Left ventricle myocardium inferior (tissue), 1 donor: ENCODE results near the gene RBFOX1. TPM values are rescaled to one million over a fixed set of nuclear protein-coding genes. Genes with fewer than 3 reads are reported as not detected.

Experiments used
- DNase-seq: peaks from one replicate; pipeline ENCODE4 v3.0.0-alpha.2; 2020
- H3K27ac ChIP-seq: fragments of 200-600 bp; replicated peaks from 2 replicates; pipeline ENCODE4 v1.8.0; 2021
- H3K27me3 ChIP-seq: fragments of 200-600 bp; 2 replicates; pipeline ENCODE4 v1.8.0; 2021; ENCODE audit warnings: low read depth
- H3K36me3 ChIP-seq: fragments of 200-600 bp; 2 replicates; pipeline ENCODE4 v1.8.0; 2021
- H3K4me1 ChIP-seq: fragments of 200-600 bp; 2 replicates; pipeline ENCODE4 v1.8.0; 2021
- H3K4me3 ChIP-seq: fragments of 200-600 bp; 2 replicates; pipeline ENCODE4 v1.8.0; 2021; ENCODE audit warnings: mild to moderate bottlenecking, moderate library complexity
- H3K9me3 ChIP-seq: fragments of 200-600 bp; replicated peaks from 2 replicates; pipeline ENCODE4 v1.8.0; 2021
- CTCF ChIP-seq: fragments of 200-600 bp; IDR thresholded peaks from 2 replicates; pipeline ENCODE4 v1.8.0; 2021; ENCODE audit warnings: antibody characterized with exemption, mild to moderate bottlenecking, borderline replicate concordance
- intact Hi-C: fragments of 100-400 bp; cut with micrococcal nuclease; formaldehyde crosslinking; loops from one replicate; pipeline ENCODE4 v1.11.0; 2022
- total RNA-seq: library from RNA; stranded (reverse); fragmentation: NEBNext Ultra II Directional; extraction: Animal tissue kit (Norgen Biotek cat#: 25700); gene quantifications from one replicate; pipeline ENCODE4 v1.2.1, GENCODE V29; 2021
- donor health status: DM: no; HTN: yes; CAD: no; lungs with severe emphysema.

Gene RBFOX1
- total RNA-seq, 1 donor from 2014 or later = 71.8 TPM

- no peaks in the 10 kb centered on the region for H3K36me3 ChIP-seq
- no peak overlapping the region for H3K4me3 ChIP-seq
- no peaks in the 10 kb centered on the region for H3K27me3 ChIP-seq
- no peaks in the 10 kb centered on the region for H3K9me3 ChIP-seq
- H3K4me1 ChIP-seq = peaks cover 49% of the 10 kb centered on the region
- no peak for TF ChIP-seq CTCF
- intact Hi-C loops = no loop called here
- DNase-seq = no peak
- H3K27ac ChIP-seq = peak overlapping the region; percentile 49
These were observed 269.8 kb downstream of the RBFOX1 start for GRCh38 chr16:7602291-7602950.

- no peaks in the 10 kb centered on the region for H3K27me3 ChIP-seq
- no peak for DNase-seq
- intact Hi-C loops = no loop called here
- TF ChIP-seq CTCF = no peak
- H3K36me3 ChIP-seq = no peaks in the 10 kb centered on the region
- H3K4me1 ChIP-seq = peaks cover 25% of the 10 kb centered on the region
- H3K4me3 ChIP-seq = no peak overlapping the region
- H3K27ac ChIP-seq = peak overlapping the region; percentile 43
- H3K9me3 ChIP-seq = no peaks in the 10 kb centered on the region
These were observed 273.2 kb downstream of the RBFOX1 start for GRCh38 chr16:7605812-7606211.

GRCh38 chr16:7612671-7613070 lies 280.0 kb downstream of the RBFOX1 start:
- no peak overlapping the region for H3K27ac ChIP-seq
- intact Hi-C loops = no loop called here
- no peaks in the 10 kb centered on the region for H3K27me3 ChIP-seq
- no peaks in the 10 kb centered on the region for H3K9me3 ChIP-seq
- DNase-seq = no peak
- no peak for TF ChIP-seq CTCF
- no peak overlapping the region for H3K4me3 ChIP-seq
- H3K4me1 ChIP-seq = peaks cover 19% of the 10 kb centered on the region
- H3K36me3 ChIP-seq = no peaks in the 10 kb centered on the region

- Histone ChIP-seq H3K27ac (no peak overlapping the region), H3K27me3 (no peaks in the 10 kb centered on the region), H3K36me3 (no peaks in the 10 kb centered on the region), H3K9me3 (no peaks in the 10 kb centered on the region), H3K4me3 (no peak overlapping the region), H3K4me1 (peaks cover 19% of the 10 kb centered on the region)
- DNase-seq = no peak
- intact Hi-C loops = no loop called here
- TF ChIP-seq CTCF = no peak
These were observed 280.9 kb downstream of the RBFOX1 start for GRCh38 chr16:7613518-7613917.

GRCh38 chr16:7614021-7614795 lies 281.6 kb downstream of the RBFOX1 start:
- Histone ChIP-seq H3K27ac (no peak overlapping the region), H3K4me3 (no peak overlapping the region), H3K27me3 (no peaks in the 10 kb centered on the region), H3K4me1 (peaks cover 19% of the 10 kb centered on the region), H3K9me3 (no peaks in the 10 kb centered on the region), H3K36me3 (no peaks in the 10 kb centered on the region)
- intact Hi-C loops = no loop called here
- DNase-seq = no peak
- TF ChIP-seq CTCF = no peak
